GM19463 (cell line): ENCODE measurements around the gene SNRNP200.
"Not testable (repeated sequence)": the region's sequence is repeated elsewhere in the genome, so short reads cannot be mapped to it uniquely, and the experiment has no call there.

ENCODE experiments used
- ATAC-seq: cut with Tn5 transposase; IDR thresholded peaks from one replicate; pipeline ENCODE4 v1.9.1; 2021; ENCODE audit warnings: mild to moderate bottlenecking, moderate library complexity; ENCODE audit not compliant: unreplicated experiment

SNRNP200 gene

DNA sequence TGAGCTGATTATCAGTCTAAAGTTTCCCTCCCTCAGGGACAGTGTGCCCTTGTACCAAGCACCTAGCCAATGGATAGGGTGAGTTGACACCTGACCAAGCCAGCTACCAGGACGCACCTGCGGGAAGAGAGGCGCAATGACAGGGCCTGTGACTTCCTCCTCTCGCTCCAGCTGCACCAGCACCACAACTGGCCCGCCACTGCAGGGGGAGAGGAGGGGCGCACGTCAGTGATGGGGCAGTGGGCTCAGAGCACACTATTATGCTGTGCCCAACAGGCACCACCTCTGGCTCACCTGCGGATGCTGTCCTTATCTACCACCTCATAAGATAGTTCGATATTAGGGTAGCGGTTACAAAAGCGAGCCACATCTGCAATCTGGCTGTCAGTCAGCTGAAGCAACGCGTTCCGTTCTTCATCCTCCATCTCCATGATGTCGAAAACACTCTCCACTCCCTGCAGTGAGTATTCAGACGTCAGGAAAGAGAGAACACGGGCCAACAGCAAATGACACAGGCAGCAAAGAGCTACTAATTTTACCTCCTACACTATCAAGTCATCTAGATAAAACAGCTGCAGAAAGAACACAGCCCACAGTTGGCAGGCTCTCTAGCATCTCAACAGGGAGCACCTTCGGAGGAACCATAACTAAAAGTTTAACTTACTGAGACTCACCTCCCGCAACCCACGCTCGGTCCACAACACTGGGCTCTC is 28.4 kb downstream of the SNRNP200 start:
- ATAC-seq = no peak

- no peak for ATAC-seq
Measured at GRCh38 chr2:96274355-96275056, 30.8 kb downstream of the SNRNP200 start.

GRCh38 chr2:96273763-96274162 is 31.6 kb downstream of the SNRNP200 start:
- ATAC-seq = no peak

DNA sequence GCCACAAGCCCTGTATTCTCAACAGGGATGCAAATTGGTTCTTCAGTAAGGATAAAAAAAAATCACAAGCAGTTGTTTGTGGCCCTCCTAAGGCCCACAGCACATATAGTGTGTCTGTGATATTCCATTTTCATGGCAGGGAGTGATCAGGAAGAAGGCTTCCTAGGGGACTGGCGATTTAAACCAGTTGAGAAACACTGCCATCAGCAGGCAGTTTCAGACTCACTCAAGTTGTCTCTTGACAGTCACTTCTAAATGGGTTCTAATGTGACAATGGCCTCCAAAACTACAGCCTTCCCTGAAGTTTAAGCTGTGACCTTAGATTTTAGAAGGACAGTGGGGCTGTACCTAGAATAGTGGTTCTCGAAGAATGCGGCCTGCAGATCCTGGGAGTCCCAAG is 33.4 kb downstream of the SNRNP200 start:
- no peak for ATAC-seq

DNA sequence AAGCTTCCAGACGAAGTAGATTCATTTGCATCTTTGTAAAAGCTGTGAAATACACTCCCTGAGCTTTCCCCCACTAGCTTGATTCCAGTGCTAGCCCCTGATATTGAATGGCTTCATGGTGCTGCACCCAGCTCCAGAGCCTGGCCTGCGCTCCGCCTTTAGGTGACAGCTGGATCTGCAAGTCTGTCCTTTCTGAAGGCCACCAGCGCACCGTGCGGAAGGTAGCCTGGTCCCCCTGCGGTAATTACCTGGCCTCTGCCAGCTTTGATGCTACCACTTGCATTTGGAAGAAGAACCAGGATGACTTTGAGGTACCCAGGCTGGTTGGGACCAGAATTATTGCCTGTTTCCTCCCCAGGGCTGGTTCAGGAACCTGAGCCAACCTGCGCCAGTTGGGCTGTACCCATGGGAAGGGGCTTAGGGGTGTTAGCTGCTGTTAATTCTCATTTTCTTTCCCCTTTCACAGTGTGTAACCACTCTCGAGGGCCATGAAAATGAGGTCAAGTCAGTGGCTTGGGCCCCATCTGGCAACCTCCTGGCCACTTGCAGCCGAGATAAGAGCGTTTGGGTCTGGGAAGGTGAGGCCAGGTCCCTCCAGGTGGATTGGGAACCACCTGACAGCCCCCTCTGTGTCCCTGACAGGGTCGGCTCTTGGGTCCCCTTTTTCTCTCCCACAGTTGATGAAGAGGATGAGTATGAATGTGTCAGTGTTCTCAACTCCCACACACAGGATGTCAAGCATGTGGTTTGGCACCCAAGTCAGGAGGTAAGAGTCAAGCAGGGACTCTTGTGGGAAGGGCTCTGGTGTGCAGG is 38.0 kb downstream of the SNRNP200 start:
- no peak for ATAC-seq

GRCh38 chr2:96265840-96266679 is 39.3 kb downstream of the SNRNP200 start, which contains the start of the genes CIAO1 and TMEM127:
Gene CIAO1 (plus strand): TSS chr2:96266225. CDS start chr2:96266351, 126 bp downstream.
Gene TMEM127 (minus strand): TSS chr2:96265997. CDS start chr2:96265381, 616 bp downstream.
- ATAC-seq = peak; percentile 94

DNA sequence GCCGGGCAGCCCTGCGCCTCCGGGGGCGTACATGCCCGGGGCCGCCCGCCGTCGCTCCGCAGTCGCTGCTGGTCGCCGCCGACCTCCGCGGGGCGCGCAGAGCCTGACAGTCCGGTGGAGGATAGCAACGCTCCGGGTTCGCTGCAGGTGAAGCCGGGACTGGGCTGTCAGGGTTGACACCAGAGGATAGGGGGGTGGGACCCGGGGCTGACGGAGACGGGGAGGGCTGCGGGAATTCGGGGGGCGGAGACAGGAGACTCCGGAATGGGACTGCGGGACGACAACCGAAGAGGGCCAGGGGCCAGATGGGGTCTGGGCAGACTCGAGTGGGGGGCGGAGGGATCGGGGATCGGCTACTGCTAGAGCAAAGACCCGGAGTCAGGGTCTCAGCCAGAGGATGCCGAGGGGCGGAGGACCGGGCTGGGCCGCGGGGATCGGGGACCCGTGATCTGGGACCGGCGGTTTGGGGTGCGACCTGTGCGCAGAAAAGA is 40.0 kb downstream of the SNRNP200 start:
- peak; percentile 3 for ATAC-seq

DNA sequence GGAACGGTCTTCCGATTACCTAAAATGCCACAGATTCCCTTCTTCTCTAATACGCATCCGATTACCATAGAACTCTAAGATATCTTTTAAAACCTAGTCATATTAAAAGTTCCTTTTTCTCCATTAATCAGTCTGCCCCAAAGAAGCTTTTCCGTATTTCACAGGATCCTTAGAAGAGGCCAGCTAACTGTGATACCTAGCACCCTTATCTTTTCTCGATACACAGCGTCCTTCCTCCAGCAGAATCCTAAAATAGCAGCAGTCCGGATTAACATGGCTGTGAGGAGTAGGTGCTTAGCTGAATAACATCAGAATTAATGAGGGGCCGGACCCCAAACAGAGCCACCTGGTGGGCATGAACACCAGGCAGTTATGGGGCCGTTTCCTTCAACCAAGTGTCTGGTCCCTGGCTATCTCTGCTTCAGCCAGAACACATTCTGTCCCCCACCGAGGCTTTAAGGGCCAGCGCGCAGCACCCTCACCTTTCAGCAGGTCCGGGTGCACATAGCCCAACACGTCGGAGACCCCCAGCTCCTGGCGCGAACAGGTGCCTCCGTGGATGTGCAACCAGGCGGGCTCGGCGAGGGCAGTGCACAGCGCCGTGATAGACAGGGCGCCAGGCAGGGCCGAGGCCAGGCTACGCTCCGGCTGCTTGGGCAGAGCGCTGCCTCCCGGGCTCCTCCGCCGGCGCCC is 40.5 kb downstream of the SNRNP200 start:
- no peak for ATAC-seq

GRCh38 chr2:96264086-96264485 is 41.3 kb downstream of the SNRNP200 start:
- no peak for ATAC-seq

DNA sequence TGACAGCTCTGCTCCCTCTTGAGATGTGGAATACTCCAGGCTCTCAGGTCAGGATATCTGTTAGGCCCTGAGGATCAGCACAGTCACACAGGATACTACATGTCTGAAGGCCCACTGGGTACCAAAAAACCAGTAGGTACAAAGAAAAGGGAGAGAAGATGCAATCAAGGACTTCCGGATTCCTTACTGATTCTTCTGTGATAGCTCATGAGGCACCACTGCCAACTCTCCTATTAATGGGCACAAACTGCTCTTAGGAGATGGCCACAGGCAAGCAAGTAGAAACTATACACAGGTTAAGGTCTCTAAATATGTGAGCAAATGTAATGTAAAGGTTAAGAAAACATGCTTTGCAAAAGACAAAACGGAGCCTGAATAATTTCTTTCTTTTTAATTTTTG is 43.0 kb downstream of the SNRNP200 start:
- no peak for ATAC-seq

DNA sequence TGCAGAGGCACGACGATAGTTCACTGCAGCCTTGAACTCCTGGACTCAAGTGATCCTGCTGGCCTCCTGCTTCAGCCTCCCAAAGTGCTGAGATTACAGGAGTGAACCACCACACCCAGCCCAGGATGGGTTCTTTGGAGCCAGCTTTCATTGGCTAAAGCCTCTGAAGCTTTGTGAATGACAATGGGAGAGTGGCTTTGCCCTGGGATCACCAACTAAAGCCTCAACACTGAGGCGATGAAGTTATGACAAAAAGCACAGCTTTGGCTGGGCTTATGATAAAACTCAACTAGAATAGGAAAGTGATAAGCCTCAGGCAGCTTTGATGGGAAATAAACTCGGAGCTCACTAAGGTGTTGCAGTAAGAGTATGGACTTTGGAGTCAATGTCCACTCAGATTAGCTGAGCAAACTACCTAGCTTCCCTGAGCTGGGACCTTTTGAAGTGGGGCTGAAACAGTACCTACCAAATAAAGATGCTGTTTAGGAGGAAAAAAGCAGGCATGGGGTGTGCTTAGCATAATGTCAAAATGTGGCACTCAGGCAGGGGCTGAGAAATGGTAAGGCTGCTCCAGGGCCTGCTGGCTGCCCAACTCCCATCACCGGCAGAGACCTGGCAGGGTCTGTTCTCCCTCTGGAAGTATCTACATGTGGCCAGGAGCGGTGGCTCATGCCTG is 43.9 kb downstream of the SNRNP200 start:
- no peak for ATAC-seq

- ATAC-seq = peak; percentile 47
Measured at GRCh38 chr2:96260387-96261260, 44.7 kb downstream of the SNRNP200 start.

GRCh38 chr2:96259497-96259921 is 45.8 kb downstream of the SNRNP200 start:
- ATAC-seq = no peak

GRCh38 chr2:96258166-96259022 is 47.0 kb downstream of the SNRNP200 start:
- ATAC-seq = no peak

DNA sequence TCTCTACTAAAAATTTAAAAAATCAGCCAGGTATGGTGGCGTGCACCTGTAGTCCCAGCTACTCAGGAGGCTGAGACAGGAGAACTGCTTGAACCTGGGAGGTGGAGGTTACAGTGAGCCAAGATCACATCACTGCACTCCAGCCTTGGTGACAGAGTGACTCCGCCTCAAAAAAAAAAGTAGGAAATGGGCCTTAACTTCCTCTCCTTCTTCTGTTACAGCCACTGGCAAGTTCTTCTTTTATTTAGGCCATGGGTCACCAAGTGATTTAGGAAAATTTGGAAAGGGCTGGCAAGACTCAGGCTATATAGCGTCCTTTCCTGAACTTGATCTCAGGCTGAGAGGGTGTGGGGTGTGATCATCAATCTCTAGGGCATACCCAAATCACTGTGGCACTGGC is 47.6 kb downstream of the SNRNP200 start:
- ATAC-seq = not testable (repeated sequence)

DNA sequence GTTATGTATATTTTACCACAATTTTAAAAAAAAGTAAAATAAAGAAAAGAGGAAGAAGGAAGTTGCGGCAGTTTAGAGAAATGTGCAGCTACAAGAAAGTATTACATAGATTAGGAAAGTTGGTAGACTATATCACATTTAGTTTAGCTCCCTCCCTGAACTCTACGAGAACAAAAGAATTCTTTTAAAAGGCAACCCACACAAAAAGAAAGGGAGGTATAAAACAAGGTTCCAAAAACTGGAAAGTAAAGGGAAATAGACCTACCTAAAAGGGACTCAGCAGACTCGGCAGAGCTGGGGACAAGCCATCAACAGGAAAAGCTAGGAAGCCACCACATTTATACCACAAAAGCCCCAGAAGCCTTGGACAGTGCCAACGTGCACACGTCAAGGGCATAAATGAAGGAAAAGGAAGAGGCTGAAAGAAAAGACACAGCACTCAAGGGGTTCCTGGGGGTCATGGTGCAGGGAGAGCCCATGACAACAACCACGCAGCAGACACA is 48.7 kb downstream of the SNRNP200 start:
- no peak for ATAC-seq

DNA sequence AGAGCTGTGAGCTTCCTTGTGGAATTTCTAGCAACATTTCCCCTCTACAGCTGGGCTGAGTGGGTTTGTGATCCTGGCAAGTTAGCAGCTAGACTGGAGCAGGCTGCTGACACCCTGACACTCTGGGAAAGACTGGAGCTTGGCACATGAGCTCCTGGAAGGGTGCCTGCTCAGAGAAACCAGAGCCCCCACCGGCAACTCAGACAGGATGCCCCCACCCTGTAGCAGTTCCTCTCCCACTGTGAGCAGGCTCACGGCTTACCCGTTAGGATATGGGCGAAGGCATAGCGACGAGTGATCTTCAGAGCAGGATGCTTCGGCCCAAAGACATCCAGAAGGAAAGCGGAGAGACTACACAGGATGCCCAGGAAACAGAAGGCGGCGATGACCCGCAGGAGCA is 50.8 kb downstream of the SNRNP200 start:
- no peak for ATAC-seq
